BLaER1 treated with 17β-estradiol and CSF1 and Interleukin-3, amounts not matched to agents 10 nM and 100 nM (cell line): ENCODE data around the gene SLC46A1.

Experiments
- H3K27ac ChIP-seq, 11 experiments: shearing (Covaris generic); formaldehyde crosslinking; 2 replicates each; pipeline ENCODE4 v1.8.1; 2022
- H3K27me3 ChIP-seq, 11 experiments: shearing (Covaris generic); formaldehyde crosslinking; 2 replicates each; pipeline ENCODE4 v1.8.1; 2022
- H3K36me3 ChIP-seq, 11 experiments: shearing (Covaris generic); formaldehyde crosslinking; 2 replicates each; pipeline ENCODE4 v1.8.1; 2022
- H3K4me1 ChIP-seq, 10 experiments: shearing (Covaris generic); formaldehyde crosslinking; 2 replicates each; pipeline ENCODE4 v1.8.1; 2022
- H3K4me2 ChIP-seq, 11 experiments: shearing (Covaris generic); formaldehyde crosslinking; 2 replicates each; pipeline ENCODE4 v1.8.1; 2022
- H3K4me3 ChIP-seq, 10 experiments: shearing (Covaris generic); formaldehyde crosslinking; 2 replicates each; pipeline ENCODE4 v1.8.1; 2022
- H3K9ac ChIP-seq, 11 experiments: shearing (Covaris generic); formaldehyde crosslinking; 2 replicates each; pipeline ENCODE4 v1.8.1; 2022
- H3K9me3 ChIP-seq, 11 experiments: shearing (Covaris generic); formaldehyde crosslinking; replicated peaks in 1 of 11; 2 replicates each; pipeline ENCODE4 v1.8.1; 2022
- H4K20me1 ChIP-seq, 11 experiments: shearing (Covaris generic); formaldehyde crosslinking; 2 replicates each; pipeline ENCODE4 v1.8.1; 2022
- Cebpa-rat ChIP-seq, 11 experiments: shearing (Covaris generic); IDR thresholded peaks; 2 replicates each; pipeline ENCODE4 v1.8.1; 2022

Gene SLC46A1

DNA sequence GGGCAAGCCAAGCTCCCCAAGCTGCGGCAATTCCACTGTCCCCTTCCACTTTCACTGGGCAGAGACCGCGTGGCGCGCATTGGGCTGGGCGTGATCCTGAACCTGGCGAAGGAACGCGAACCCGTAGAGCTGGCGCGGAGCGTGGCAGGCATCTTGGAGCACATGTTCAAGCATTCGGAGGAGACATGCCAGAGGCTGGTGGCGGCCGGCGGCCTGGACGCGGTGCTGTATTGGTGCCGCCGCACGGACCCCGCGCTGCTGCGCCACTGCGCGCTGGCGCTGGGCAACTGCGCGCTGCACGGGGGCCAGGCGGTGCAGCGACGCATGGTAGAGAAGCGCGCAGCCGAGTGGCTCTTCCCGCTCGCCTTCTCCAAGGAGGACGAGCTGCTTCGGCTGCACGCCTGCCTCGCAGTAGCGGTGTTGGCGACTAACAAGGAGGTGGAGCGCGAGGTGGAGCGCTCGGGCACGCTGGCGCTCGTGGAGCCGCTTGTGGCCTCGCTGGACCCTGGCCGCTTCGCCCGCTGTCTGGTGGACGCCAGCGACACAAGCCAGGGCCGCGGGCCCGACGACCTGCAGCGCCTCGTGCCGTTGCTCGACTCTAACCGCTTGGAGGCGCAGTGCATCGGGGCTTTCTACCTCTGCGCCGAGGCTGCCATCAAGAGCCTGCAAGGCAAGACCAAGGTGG, 24.7 kb downstream of the SLC46A1 start:
- TF ChIP-seq Cebpa-rat (IDR thresholded peaks at IDR 0.05), result no peak
- H3K36me3 ChIP-seq, result peaks cover 0 to 32% (median 13%) of the 10 kb centered on the region in 11 experiments; a peak in 17 of 22 replicates
- peaks cover 17 to 32% (median 29%) of the 10 kb centered on the region in 10 experiments; a peak in 19 of 20 replicates for H3K4me1 ChIP-seq
- no peaks in the 10 kb centered on the region for H3K9me3 ChIP-seq
- H3K27ac ChIP-seq, result no peak overlapping the region
- H4K20me1 ChIP-seq, result peaks cover 0 to 74% (median 14%) of the 10 kb centered on the region in 11 experiments; a peak in 13 of 22 replicates
- no peak overlapping the region for H3K4me3 ChIP-seq
- no peak overlapping the region for H3K9ac ChIP-seq
- H3K4me2 ChIP-seq, result no peak overlapping the region
- peaks cover 18 to 36% (median 29%) of the 10 kb centered on the region in 11 experiments for H3K27me3 ChIP-seq

DNA sequence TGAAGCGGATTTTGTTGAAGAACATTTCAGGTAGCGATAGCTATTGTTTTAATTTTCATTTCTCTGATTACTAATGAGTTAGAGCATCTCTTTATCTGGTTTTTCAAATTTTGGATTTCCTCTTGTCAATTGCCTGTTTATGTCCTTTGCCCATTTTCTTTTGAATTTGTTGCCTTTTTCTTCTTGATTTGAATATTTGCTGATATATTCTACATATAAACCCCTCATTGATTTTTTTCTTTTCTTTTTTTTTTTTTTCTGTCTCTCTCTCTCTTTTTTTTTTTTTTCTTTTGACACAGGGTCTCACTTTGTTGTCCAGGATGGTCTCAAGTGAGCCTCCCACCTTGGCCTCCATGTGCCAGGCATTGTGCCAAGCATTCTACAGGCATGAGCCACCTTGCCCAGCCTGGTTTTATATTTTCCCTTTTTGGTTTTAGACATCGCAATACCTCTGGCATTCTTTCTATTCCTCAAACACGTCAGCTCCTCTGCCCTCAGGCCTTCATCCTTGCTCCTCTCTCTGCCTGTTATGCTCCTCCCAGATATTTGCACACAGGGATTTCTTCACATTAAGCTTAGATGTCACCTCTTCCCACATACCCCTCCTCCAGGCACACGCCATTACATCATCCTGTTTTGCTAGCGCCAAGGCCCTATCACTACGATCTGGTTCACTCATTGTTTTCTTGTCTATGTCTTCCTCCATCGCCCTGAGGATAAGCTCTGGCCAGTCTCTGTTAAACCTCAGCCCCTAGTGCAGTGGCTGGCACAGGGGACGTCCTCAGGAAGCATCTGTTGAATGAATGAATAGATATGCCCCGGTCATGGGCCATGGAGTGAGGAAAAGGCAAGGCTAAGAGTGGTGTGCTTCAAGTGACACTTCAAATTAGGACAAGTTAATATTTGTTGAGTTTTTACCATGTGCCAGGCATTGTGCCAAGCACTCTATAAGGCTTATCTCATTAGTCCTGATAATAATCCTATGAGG, 25.9 kb downstream of the SLC46A1 start:
- peaks cover 18 to 26% (median 21%) of the 10 kb centered on the region in 11 experiments for H3K27me3 ChIP-seq
- no peak for TF ChIP-seq Cebpa-rat (IDR thresholded peaks at IDR 0.05)
- H3K27ac ChIP-seq, result no peak overlapping the region
- H3K9me3 ChIP-seq, result no peaks in the 10 kb centered on the region
- peak overlapping the region in 5 of 11 experiments; percentile 2 to 22 (median 4); a peak in 5 of 22 replicates for H3K4me2 ChIP-seq
- peaks cover 0 to 71% (median 19%) of the 10 kb centered on the region in 11 experiments; a peak in 13 of 22 replicates for H4K20me1 ChIP-seq
- no peak overlapping the region for H3K9ac ChIP-seq
- peaks cover 11 to 27% (median 24%) of the 10 kb centered on the region in 10 experiments; a peak in 19 of 20 replicates for H3K4me1 ChIP-seq
- no peak overlapping the region for H3K4me3 ChIP-seq
- H3K36me3 ChIP-seq, result peaks cover 0 to 32% (median 13%) of the 10 kb centered on the region in 11 experiments; a peak in 17 of 22 replicates

DNA sequence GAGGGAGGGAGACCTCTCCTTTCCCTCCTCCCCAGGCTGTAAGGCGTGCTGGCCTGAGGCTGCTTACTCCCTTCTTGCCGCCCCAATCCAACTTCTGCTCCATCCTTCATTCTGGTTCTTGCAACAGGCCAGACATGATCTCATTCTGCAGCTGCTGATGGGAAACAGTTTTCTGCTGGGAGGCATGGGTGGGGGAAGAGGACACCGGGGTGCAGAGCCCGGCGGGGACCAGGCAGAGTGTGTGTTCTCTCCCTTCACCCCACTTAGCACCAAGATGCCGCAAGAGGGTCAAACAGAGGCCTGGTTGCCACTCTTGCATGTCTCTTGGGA, 33.1 kb downstream of the SLC46A1 start:
- TF ChIP-seq Cebpa-rat (IDR thresholded peaks at IDR 0.05), result no peak
- H3K9ac ChIP-seq, result peak overlapping the region in 10 of 11 experiments; percentile 69 to 89 (median 80); a peak in 16 of 22 replicates
- peaks cover 0 to 14% (median 3%) of the 10 kb centered on the region in 11 experiments; a peak in 10 of 22 replicates for H3K36me3 ChIP-seq
- H3K4me2 ChIP-seq, result peak overlapping the region; percentile 96 to 100 (median 98)
- H3K9me3 ChIP-seq, result no peaks in the 10 kb centered on the region
- H4K20me1 ChIP-seq, result peaks cover 18 to 67% (median 49%) of the 10 kb centered on the region in 11 experiments; a peak in 19 of 22 replicates
- no peak overlapping the region; a peak in 1 of 22 replicates for H3K27ac ChIP-seq
- no peaks in the 10 kb centered on the region; a peak in 1 of 22 replicates for H3K27me3 ChIP-seq
- peak overlapping the region; percentile 63 to 79 (median 74); a peak in 19 of 20 replicates for H3K4me3 ChIP-seq
- H3K4me1 ChIP-seq, result peaks cover 32 to 47% (median 40%) of the 10 kb centered on the region in 10 experiments

DNA sequence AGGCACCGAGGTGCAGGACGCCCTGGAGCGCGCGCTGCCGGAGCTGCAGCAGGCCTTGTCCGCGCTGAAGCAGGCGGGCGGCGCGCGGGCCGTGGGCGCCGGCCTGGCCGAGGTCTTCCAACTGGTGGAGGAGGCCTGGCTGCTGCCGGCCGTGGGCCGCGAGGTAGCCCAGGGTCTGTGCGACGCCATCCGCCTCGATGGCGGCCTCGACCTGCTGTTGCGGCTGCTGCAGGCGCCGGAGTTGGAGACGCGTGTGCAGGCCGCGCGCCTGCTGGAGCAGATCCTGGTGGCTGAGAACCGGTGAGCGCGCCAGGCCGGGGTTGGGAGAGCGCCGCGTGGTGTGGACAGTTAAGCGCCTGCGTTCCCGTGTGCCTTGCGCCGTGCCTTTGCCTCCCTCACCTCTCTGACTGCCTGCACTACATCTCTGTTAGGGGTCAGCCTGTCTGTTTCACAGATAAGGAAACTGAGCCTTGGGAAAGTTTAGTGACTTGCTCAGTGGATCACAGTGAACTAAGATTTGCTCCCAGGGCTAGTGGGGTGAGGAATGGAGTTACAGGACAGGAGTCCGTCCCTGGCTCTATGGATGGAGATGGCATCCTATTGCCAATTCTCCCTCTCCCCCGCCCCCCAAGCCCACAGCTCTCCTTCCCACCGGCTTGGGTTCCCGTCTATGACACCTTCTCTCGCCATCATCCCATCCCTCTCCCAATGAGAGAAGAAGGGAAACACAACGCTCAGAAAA, 33.6 kb downstream of the SLC46A1 start:
- H3K4me1 ChIP-seq, result peaks cover 32 to 47% (median 40%) of the 10 kb centered on the region in 10 experiments
- TF ChIP-seq Cebpa-rat (IDR thresholded peaks at IDR 0.05), result no peak
- H3K36me3 ChIP-seq, result peaks cover 0 to 10% (median 3%) of the 10 kb centered on the region in 11 experiments; a peak in 10 of 22 replicates
- H3K27me3 ChIP-seq, result no peaks in the 10 kb centered on the region; a peak in 1 of 22 replicates
- H3K4me2 ChIP-seq, result peak overlapping the region; percentile 96 to 100 (median 98)
- H3K9ac ChIP-seq, result peak overlapping the region; percentile 69 to 89 (median 79)
- H3K27ac ChIP-seq, result peak overlapping the region in 9 of 11 experiments; percentile 50 to 83 (median 75); a peak in 20 of 22 replicates
- no peaks in the 10 kb centered on the region for H3K9me3 ChIP-seq
- peaks cover 18 to 63% (median 47%) of the 10 kb centered on the region in 11 experiments; a peak in 19 of 22 replicates for H4K20me1 ChIP-seq
- peak overlapping the region; percentile 63 to 79 (median 74) for H3K4me3 ChIP-seq

DNA sequence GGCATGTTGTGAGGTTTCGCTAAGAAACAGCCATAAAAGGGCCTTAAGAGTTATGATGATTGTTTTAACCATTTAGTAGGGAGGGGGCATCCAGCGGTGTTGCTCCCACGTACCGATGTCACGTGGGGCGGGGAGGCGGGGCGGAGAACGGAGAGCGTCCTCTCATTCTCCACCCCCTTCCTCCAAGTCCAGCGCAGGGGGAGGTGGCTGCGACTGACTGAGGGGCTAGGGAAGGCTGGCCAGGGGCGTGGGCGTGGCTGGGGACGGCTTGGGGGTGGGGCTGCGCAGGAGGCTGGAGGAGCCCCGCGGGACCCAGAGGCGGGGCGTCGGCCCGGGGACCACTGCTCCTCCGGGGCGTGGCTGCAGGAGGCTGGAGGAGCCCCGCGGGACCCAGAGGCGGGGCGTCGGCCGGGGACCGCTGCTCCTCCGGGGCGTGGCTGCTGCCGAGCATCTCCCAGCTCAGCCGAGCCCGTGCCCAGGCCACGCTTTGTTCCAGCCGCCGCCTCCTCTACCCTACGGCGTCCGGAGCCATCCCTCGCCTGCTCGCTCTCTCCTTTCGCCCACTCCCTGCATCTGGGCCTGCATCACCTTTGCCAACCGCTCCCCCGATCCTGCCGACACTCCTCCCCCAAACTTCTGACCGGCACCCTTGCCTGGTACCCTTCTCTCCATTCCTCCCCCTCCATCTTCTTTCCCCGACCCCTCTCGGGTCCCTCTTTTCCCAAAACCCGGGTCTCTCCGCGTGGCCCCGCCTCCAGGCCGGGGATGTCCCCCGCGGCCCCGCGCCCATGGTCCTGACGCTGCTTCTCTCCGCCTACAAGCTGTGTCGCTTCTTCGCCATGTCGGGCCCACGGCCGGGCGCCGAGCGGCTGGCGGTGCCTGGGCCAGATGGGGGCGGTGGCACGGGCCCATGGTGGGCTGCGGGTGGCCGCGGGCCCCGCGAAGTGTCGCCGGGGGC, 34.5 kb downstream of the SLC46A1 start, which contains the start of gene SARM1:
Gene SARM1, plus strand, starts transcription at position 450 of the 958 bp plus-strand sequence. Its CDS starts 339 bp downstream, at position 789.
- Histone ChIP-seq H3K9ac (peak within 1 kb of the TSS; percentile 69 to 89 (median 79)), H3K36me3 (peaks cover 0 to 11% (median 0%) of the 10 kb centered on the region in 11 experiments; a peak in 4 of 22 replicates), H3K4me2 (peak within 1 kb of the TSS; percentile 96 to 100 (median 98)), H3K4me1 (peaks cover 32 to 47% (median 40%) of the 10 kb centered on the region in 10 experiments), H4K20me1 (peaks cover 18 to 68% (median 39%) of the 10 kb centered on the region in 11 experiments; a peak in 19 of 22 replicates), H3K27ac (peak within 1 kb of the TSS in 9 of 11 experiments; percentile 50 to 83 (median 75); a peak in 20 of 22 replicates), H3K4me3 (peak within 1 kb of the TSS; percentile 63 to 79 (median 74)), H3K9me3 (no peaks in the 10 kb centered on the region), H3K27me3 (no peaks in the 10 kb centered on the region; a peak in 1 of 22 replicates)
- TF ChIP-seq Cebpa-rat (IDR thresholded peaks at IDR 0.05), result no peak

DNA sequence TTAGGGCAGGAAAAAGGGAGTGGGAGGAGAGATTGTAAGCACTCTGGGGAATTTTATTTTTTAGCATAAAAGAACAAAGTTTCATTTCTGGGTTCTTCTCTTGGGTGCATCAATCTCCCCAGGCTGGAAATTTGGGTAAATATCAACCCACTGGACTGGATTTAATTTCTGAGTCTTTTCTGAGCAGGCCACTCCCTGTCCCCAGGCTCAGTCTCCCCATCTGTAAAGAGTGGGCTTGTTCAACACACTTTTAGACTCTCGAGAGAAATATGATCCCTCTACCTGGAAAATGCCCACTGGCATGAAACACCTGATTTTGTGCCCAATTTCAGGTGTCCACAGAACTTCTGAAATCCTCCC, 35.3 kb downstream of the SLC46A1 start:
- Histone ChIP-seq H3K4me1 (peaks cover 32 to 47% (median 40%) of the 10 kb centered on the region in 10 experiments), H3K4me3 (peak overlapping the region in 7 of 10 experiments; percentile 65 to 79 (median 74); a peak in 8 of 20 replicates), H3K36me3 (peaks cover 0 to 16% (median 2%) of the 10 kb centered on the region in 11 experiments; a peak in 6 of 22 replicates), H4K20me1 (peaks cover 15 to 64% (median 39%) of the 10 kb centered on the region in 11 experiments; a peak in 19 of 22 replicates), H3K27me3 (no peaks in the 10 kb centered on the region; a peak in 1 of 22 replicates), H3K27ac (peak overlapping the region in 6 of 11 experiments; percentile 13 to 60 (median 39); a peak in 8 of 22 replicates), H3K9me3 (no peaks in the 10 kb centered on the region), H3K4me2 (peak overlapping the region; percentile 96 to 100 (median 98)), H3K9ac (peak overlapping the region in 7 of 11 experiments; percentile 3 to 84 (median 46); a peak in 5 of 22 replicates)
- no peak for TF ChIP-seq Cebpa-rat (IDR thresholded peaks at IDR 0.05)
